HepG2 (cell line): Measurements from ENCODE around the gene RERG. TPM values are rescaled to one million over a fixed set of nuclear protein-coding genes. Genes with fewer than 3 reads are reported as not detected.

Source experiments
- ATAC-seq: fragments of 200-7000 bp; cut with Tn5 transposase; 3 replicates; pipeline ENCODE4 v1.9.1; 2020; ENCODE audit warnings: mild to moderate bottlenecking, moderate library complexity
- BruUV-seq: library from RNA; stranded (reverse); fragments of 400-500 nt; replicated peaks from 2 replicates; lab custom pipeline; 2021; lab: Mats Ljungman, UMichigan
- CTCF ChIA-PET: fragments of 300-600 bp; formaldehyde crosslinking; extraction: SDS; loops from one replicate; lab custom pipeline; 2021; ENCODE audit warnings: low total read pairs, inconsistent platforms, low intra/inter-chr PET ratio; lab: Yijun Ruan, JAX
- POLR2A ChIA-PET: fragments of 350-600 bp; sonication (Branson Sonifier 250); formaldehyde crosslinking; loops from one replicate; lab custom pipeline; 2020; ENCODE audit warnings: antibody characterized with exemption, inconsistent platforms; lab: Yijun Ruan, JAX
- DNase-seq: peaks from one replicate; pipeline ENCODE4 v3.0.0-alpha.2; 2015; ENCODE audit warnings: low spot score
- FAIRE-seq: peaks from 3 replicates; lab custom pipeline; 2011; peaks lifted over from hg19 to GRCh38; lab: Jason Lieb, UNC
- H2AFZ ChIP-seq: one replicate; pipeline ENCODE4 v1.6.1; 2011; ENCODE audit warnings: low read length, inconsistent platforms
- H3K27ac ChIP-seq: fragments of 300-600 bp; 3 replicates; pipeline ENCODE4 v1.8.0; 2011; ENCODE audit warnings: mixed run types, mild to moderate bottlenecking, mixed read lengths, low read length, inconsistent platforms; ENCODE audit not compliant: insufficient read depth; ENCODE audit errors: extremely low read length
- H3K27me3 ChIP-seq, 2 experiments: fragments of 200-600 bp in 1 of 2; 2 replicates in 1 of 2; 3 replicates in 1 of 2; pipeline versions ENCODE4 v1.6.0 to v1.8.0; 2011; ENCODE audit warnings: low read length in 2 of 2, mild to moderate bottlenecking in 2 of 2, moderate library complexity in 2 of 2, inconsistent platforms in 1 of 2; ENCODE audit not compliant: insufficient read depth in 2 of 2, control insufficient read depth in 1 of 2
- H3K36me3 ChIP-seq, 2 experiments: fragments of 200-600 bp in 1 of 2; replicated peaks in 1 of 2; 2 replicates in 1 of 2; 3 replicates in 1 of 2; pipeline versions ENCODE4 v1.5.1 to v1.8.0; 2011; ENCODE audit warnings: low read length in 2 of 2, inconsistent platforms in 1 of 2; ENCODE audit not compliant: insufficient read depth in 2 of 2, control insufficient read depth in 1 of 2
- H3K4me1 ChIP-seq: 2 replicates; pipeline ENCODE4 v1.5.1; 2012; ENCODE audit warnings: low read length, inconsistent platforms; ENCODE audit not compliant: insufficient read depth
- H3K4me2 ChIP-seq: 2 replicates; pipeline ENCODE4 v1.6.0; 2011; ENCODE audit warnings: low read depth, low read length, inconsistent platforms
- H3K4me3 ChIP-seq, 3 experiments: fragments of 200-600 bp in 1 of 3; sonication (generic), shearing (Covaris generic) in 1 of 3; replicated peaks in 1 of 3; 2 replicates each; pipeline ENCODE4 v1.5.1; 2011 to 2016; ENCODE audit warnings: low read length in 3 of 3, inconsistent platforms in 2 of 3, low read depth in 2 of 3, mild to moderate bottlenecking in 2 of 3, control low read depth in 1 of 3, mixed read lengths in 1 of 3; ENCODE audit not compliant: insufficient read depth in 1 of 3
- H3K79me2 ChIP-seq: one replicate; pipeline ENCODE4 v1.6.1; 2011; ENCODE audit warnings: low read length, inconsistent platforms; ENCODE audit not compliant: insufficient read depth
- H3K9ac ChIP-seq: 2 replicates; pipeline ENCODE4 v1.6.0; 2011; ENCODE audit warnings: mild to moderate bottlenecking, low read depth, low read length, inconsistent platforms; ENCODE audit not compliant: insufficient read depth
- H3K9me3 ChIP-seq: 2 replicates; pipeline ENCODE4 v1.5.1; 2012; ENCODE audit warnings: mild to moderate bottlenecking, low read length
- H4K20me1 ChIP-seq: 2 replicates; pipeline ENCODE4 v1.6.0; 2011; ENCODE audit warnings: inconsistent platforms, mild to moderate bottlenecking, low read length, moderate library complexity; ENCODE audit not compliant: insufficient read depth
- ASH2L ChIP-seq: fragments of 300-600, 200-600 bp; sonication (generic); IDR thresholded peaks from 2 replicates; pipeline ENCODE4 v1.7.0; 2017; ENCODE audit warnings: low read depth, mild to moderate bottlenecking, moderate library complexity, mixed read lengths, low read length; ENCODE audit not compliant: insufficient read length
- CAMTA2 ChIP-seq: sonication (generic); formaldehyde crosslinking; IDR thresholded peaks from 2 replicates; pipeline ENCODE4 v1.4.0; 2020; ENCODE audit warnings: mild to moderate bottlenecking, missing genetic modification reagents, borderline replicate concordance
- HNF1A ChIP-seq, 2 experiments: sonication (generic) in 1 of 2; formaldehyde crosslinking in 1 of 2; IDR thresholded peaks; 2 replicates each; pipeline versions ENCODE4 v1.4.0 to v1.6.1; 2016 to 2020; ENCODE audit warnings: borderline replicate concordance in 1 of 2, low read depth in 1 of 2, mild to moderate bottlenecking in 1 of 2, missing genetic modification reagents in 1 of 2
- MXD4 ChIP-seq: IDR thresholded peaks from 2 replicates; pipeline ENCODE4 v1.6.1; 2016; ENCODE audit warnings: mild to moderate bottlenecking, missing biosample characterization, missing genetic modification reagents
- SNRNP70 ChIP-seq: fragments of 200-400 bp; formaldehyde crosslinking; IDR thresholded peaks from 2 replicates; pipeline ENCODE4 v1.6.1; 2017; ENCODE audit warnings: mild to moderate bottlenecking, low read depth, low read length, moderate library complexity
- ZNF225 ChIP-seq: sonication (generic); formaldehyde crosslinking; IDR thresholded peaks from 2 replicates; pipeline ENCODE4 v1.4.0; 2020; ENCODE audit warnings: mild to moderate bottlenecking, missing genetic modification reagents
- ZNF619 ChIP-seq: sonication (generic); formaldehyde crosslinking; IDR thresholded peaks from 2 replicates; pipeline ENCODE4 v1.4.0; 2020; ENCODE audit warnings: mild to moderate bottlenecking, missing genetic modification reagents
- ZXDC ChIP-seq: sonication (generic); formaldehyde crosslinking; IDR thresholded peaks from 2 replicates; pipeline ENCODE4 v1.5.0; 2020; ENCODE audit warnings: mild to moderate bottlenecking, missing genetic modification reagents
- WGBS: methylation state at CpG from one replicate; pipeline ENCODE4 v1.1.6; 2017; ENCODE audit warnings: low lambda C conversion rate; 5-methylcytosine and 5-hydroxymethylcytosine counted together
- in situ Hi-C: cut with HindIII; loops from 2 replicates; pipeline ENCODE4 v1.10.0; 2017; ENCODE audit warnings: low pct_unique_long_range_greater_than_20kb; ENCODE audit not compliant: extremely low pct_ligation_motif_present
- intact Hi-C: fragments of 100-400 bp; cut with micrococcal nuclease; formaldehyde crosslinking; loops from one replicate; pipeline ENCODE4 v1.10.0; 2022; ENCODE audit not compliant: unreplicated experiment
- polyA plus RNA-seq, 8 experiments: library from polyadenylated mRNA; depleted of rRNA in 3 of 8; stranded (reverse) in 7 of 8; unstranded in 1 of 8; fragments of >200 nt; fragmentation: Illumina TruSeq in 4 of 8; extraction: Trizol in 4 of 8; gene quantifications; 2 replicates each; pipeline versions ENCODE4 v1.2.1 to v1.2.3, GENCODE V29; 2011 to 2016; ENCODE audit warnings: low read depth in 4 of 8, missing spikeins in 1 of 8, mixed read lengths in 1 of 8; ENCODE audit not compliant: insufficient read depth in 1 of 8
- total RNA-seq, 5 experiments: library from RNA; depleted of rRNA; stranded (reverse); fragments of >200 nt; fragmentation: Illumina TruSeq; extraction: Trizol; gene quantifications; 2 replicates each; pipeline ENCODE4 v1.2.3, GENCODE V29; 2016; ENCODE audit warnings: low read depth in 1 of 5

Gene RERG
- total and polyA plus RNA-seq, 2 of the 13 experiments (the other 11 are each of a cell fraction or from before 2014, with no cell fraction given) = not detected

- ATAC-seq (no peak), DNase-seq (no peak), FAIRE-seq (no peak)
- Histone ChIP-seq H3K9ac (no peak overlapping the region), H3K4me3 (no peak overlapping the region), H3K27me3 (no peaks in the 10 kb centered on the region), H3K27ac (no peak overlapping the region), H3K36me3 (no peaks in the 10 kb centered on the region), H3K79me2 (no peaks in the 10 kb centered on the region), H3K4me1 (no peaks in the 10 kb centered on the region), H2AFZ (no peak overlapping the region), H3K4me2 (no peak overlapping the region), H4K20me1 (no peaks in the 10 kb centered on the region), H3K9me3 (no peaks in the 10 kb centered on the region)
- no TSS peak for BruUV-seq
- in situ Hi-C loops (no loop called here), intact Hi-C loops (no loop called here)
- TF ChIP-seq SNRNP70 (no peak), CAMTA2 (no peak), ZNF225 (CRISPR knock-in tag) (no peak), ZXDC (CRISPR knock-in tag) (no peak), ASH2L (no peak), HNF1A (IDR thresholded peaks at IDR 0.05; ENCODE audit: low read depth) (no peak), HNF1A (CRISPR knock-in tag; IDR thresholded peaks at IDR 0.05; ENCODE audit: borderline replicate concordance) (no peak), ZNF619 (CRISPR knock-in tag) (no peak), MXD4 (CRISPR knock-in tag) (no peak)
- ChIA-PET POLR2A (no interaction called here), CTCF (no interaction called here)
- 0% methylated on average over 3 of the region's 3 CpGs for WGBS
These were observed 25.0 kb downstream of the RERG start for GRCh38 chr12:15196221-15196620.
